ENCODE data around the gene ZW10.
A peak's percentile ranks its signal among the peaks of the same experiment; 100 is the strongest.
"Not testable (repeated sequence)": the region's sequence is repeated elsewhere in the genome, so short reads cannot be mapped to it uniquely, and the experiment has no call there.

ZW10 gene

GRCh38 chr11:113771964-113772363, 1.5 kb downstream of the ZW10 start:
- no peak for TF ChIP-seq CTCF (IDR thresholded peaks at IDR 0.05; ENCODE audit: insufficient read depth, low read length, missing control alignments)
- no peak for DNase-seq (ENCODE audit: low read depth, low spot score)
- H3K4me3 ChIP-seq (ENCODE audit: low read depth, low read length): peak overlapping the region; percentile 38; the same call in 1 of the 2 replicates
- POLR2A ChIA-PET: no interaction called here
- CTCF ChIA-PET: interaction anchor here (0.9 to 2.6 kb wide), 3 partner anchors 10 to 24 kb away, joined by 3 to 11 read pairs (median 10); no protein-coding TSS in a partner anchor

GRCh38 chr11:113764527-113765219, 8.8 kb downstream of the ZW10 start:
- no peak overlapping the region for H3K4me3 ChIP-seq (ENCODE audit: low read depth, low read length)
- no peak for TF ChIP-seq CTCF (IDR thresholded peaks at IDR 0.05; ENCODE audit: insufficient read depth, low read length, missing control alignments)
- DNase-seq (ENCODE audit: low read depth, low spot score): no peak
- POLR2A ChIA-PET: no interaction called here
- CTCF ChIA-PET: interaction anchor here (1.2 to 1.9 kb wide), 4 partner anchors 9 to 498 kb away, joined by 3 to 11 read pairs (median 4); partner anchors contain the start of gene ZW10

- H3K4me3 ChIP-seq (ENCODE audit: low read depth, low read length); DNase-seq (ENCODE audit: low read depth, low spot score); POLR2A ChIA-PET: not testable (repeated sequence)
- CTCF ChIA-PET: interaction anchor here (1.4 kb wide), 1 partner anchor 34 kb away, joined by 4 read pairs; no protein-coding TSS in a partner anchor
Observed at GRCh38 chr11:113763040-113763439, 10.5 kb downstream of the ZW10 start.

GRCh38 chr11:113760241-113760640, 13.3 kb downstream of the ZW10 start:
- POLR2A ChIA-PET: no interaction called here
- CTCF ChIA-PET: no interaction called here
- H3K4me3 ChIP-seq (ENCODE audit: low read depth, low read length): no peak overlapping the region
- no peak for TF ChIP-seq CTCF (IDR thresholded peaks at IDR 0.05; ENCODE audit: insufficient read depth, low read length, missing control alignments)
- DNase-seq (ENCODE audit: low read depth, low spot score): no peak

- TF ChIP-seq CTCF (IDR thresholded peaks at IDR 0.05; ENCODE audit: insufficient read depth, low read length, missing control alignments): no peak
- POLR2A ChIA-PET: no interaction called here
- DNase-seq (ENCODE audit: low read depth, low spot score): no peak
- H3K4me3 ChIP-seq (ENCODE audit: low read depth, low read length): no peak overlapping the region
- CTCF ChIA-PET: interaction anchor here (1.0 to 1.4 kb wide), 3 partner anchors 9 to 220 kb away, joined by 3 to 4 read pairs (median 4); partner anchors contain the start of gene ZW10
Observed at GRCh38 chr11:113752932-113753331, 20.6 kb downstream of the ZW10 start.

- ChIA-PET CTCF (no interaction called here), POLR2A (no interaction called here)
- TF ChIP-seq CTCF (IDR thresholded peaks at IDR 0.05; ENCODE audit: insufficient read depth, low read length, missing control alignments): no peak
- DNase-seq (ENCODE audit: low read depth, low spot score): no peak
- H3K4me3 ChIP-seq (ENCODE audit: low read depth, low read length): no peak overlapping the region
Observed at GRCh38 chr11:113736323-113736722, 37.2 kb downstream of the ZW10 start.

GRCh38 chr11:113732092-113732491, 41.4 kb downstream of the ZW10 start:
- no peak overlapping the region for H3K4me3 ChIP-seq (ENCODE audit: low read depth, low read length)
- TF ChIP-seq CTCF (IDR thresholded peaks at IDR 0.05; ENCODE audit: insufficient read depth, low read length, missing control alignments): no peak
- no peak for DNase-seq (ENCODE audit: low read depth, low spot score)
- ChIA-PET CTCF (interaction anchor here (0.7 to 7.4 kb wide), 10 partner anchors 9 to 434 kb away, joined by 3 to 104 read pairs (median 8); no protein-coding TSS in a partner anchor), POLR2A (no interaction called here)

Data from AG04449 (cell line).